ENCODE data around the gene C10orf62. TPM values are rescaled to one million over a fixed set of nuclear protein-coding genes. Genes with fewer than 3 reads are reported as not detected.

Gene C10orf62
- total RNA-seq, 3 donors from 2014 or later, result not detected

DNA sequence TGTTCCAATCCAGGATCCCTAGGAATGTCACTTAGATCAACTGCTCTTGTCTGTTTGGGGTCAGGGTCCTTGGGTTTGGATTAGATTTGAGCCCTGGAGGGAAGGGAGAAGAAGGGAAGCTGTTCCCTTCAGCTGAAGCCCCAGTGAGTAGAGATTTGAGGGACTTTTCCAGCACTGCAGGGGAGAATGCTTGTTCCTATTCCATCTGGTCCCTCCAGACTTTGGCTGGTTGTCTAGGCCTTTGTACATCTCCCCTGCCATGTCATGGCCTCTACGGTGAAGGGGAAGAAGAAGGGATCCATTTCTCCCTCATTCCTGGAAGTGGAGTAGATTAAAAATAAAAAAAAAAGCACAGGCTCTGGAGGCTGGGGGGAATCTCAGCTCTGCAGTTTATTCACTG, 11.1 kb downstream of the C10orf62 start:
- intact Hi-C loops (cut with DNase I, micrococcal nuclease), result no loop called here
- ATAC-seq (no peak), DNase-seq (no peak)
- Histone ChIP-seq H3K9me3 (no peaks in the 10 kb centered on the region), H3K36me3 (ENCODE audit: low read depth) (no peaks in the 10 kb centered on the region), H3K4me3 (no peak overlapping the region), H3K4me1 (ENCODE audit: low read depth) (no peaks in the 10 kb centered on the region)
- no peak for TF ChIP-seq CTCF (IDR thresholded peaks at IDR 0.05)

DNA sequence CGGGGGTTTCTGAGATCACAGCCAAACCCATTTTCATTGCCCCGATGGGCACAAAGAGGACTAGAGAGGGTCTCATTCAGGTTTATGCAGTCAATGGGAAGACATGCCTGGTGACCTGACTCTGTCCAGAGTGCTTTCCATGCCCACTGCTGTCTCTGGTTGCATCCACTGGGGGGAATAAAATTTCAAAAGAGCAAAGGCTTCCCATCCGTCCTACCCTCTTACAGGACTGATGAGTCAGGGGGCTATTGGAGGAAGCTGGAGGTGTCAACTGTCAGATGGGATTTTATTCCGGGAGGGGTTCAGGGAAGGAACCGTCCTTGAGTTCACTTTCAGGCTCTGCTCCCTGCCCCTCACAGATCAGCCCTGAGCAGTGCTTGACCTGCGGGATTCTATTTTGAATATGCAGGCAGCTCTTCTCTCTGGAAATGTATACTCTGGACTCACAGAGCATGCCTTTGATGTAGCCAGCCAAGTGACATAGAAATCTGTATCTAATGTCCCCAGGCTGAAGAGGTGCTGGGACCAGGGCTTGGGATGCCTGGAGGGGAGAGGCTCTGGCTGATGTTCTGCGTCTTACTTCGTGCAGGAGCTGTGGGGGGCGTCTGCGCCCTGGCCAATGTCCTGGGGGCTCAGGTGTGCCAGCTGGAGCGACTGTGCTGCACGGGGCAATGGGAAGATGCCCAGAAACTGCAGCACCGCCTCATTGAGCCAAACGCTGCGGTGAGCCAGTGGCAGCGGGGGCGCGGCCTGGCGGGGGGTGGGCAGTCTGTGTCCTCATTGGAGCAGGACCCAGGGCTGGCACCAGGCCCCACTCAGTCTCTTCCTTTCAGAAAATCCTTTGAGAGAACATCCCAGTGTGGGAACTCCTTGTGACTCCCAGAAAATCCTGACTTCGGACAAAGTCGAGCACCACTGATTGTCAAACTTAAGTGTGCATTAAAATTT, 12.0 kb downstream of the C10orf62 start:
- ATAC-seq (no peak), DNase-seq (no peak)
- no peaks in the 10 kb centered on the region for H3K4me1 ChIP-seq (ENCODE audit: low read depth)
- TF ChIP-seq CTCF (IDR thresholded peaks at IDR 0.05), result no peak
- H3K9me3 ChIP-seq, result no peaks in the 10 kb centered on the region
- H3K4me3 ChIP-seq, result no peak overlapping the region
- intact Hi-C loops (cut with DNase I, micrococcal nuclease), result no loop called here
- H3K36me3 ChIP-seq (ENCODE audit: low read depth), result no peaks in the 10 kb centered on the region

GRCh38 chr10:97607095-97607636, 17.6 kb downstream of the C10orf62 start:
- TF ChIP-seq CTCF (IDR thresholded peaks at IDR 0.05), result no peak
- Histone ChIP-seq H3K36me3 (ENCODE audit: low read depth) (no peaks in the 10 kb centered on the region), H3K4me3 (no peak overlapping the region), H3K4me1 (ENCODE audit: low read depth) (no peaks in the 10 kb centered on the region), H3K9me3 (no peaks in the 10 kb centered on the region)
- no peak for DNase-seq
- intact Hi-C loops (cut with DNase I, micrococcal nuclease), result no loop called here
- ATAC-seq, result no peak

GRCh38 chr10:97608991-97609561, 19.6 kb downstream of the C10orf62 start:
- TF ChIP-seq CTCF (IDR thresholded peaks at IDR 0.05), result no peak
- ATAC-seq (no peak), DNase-seq (no peak)
- H3K4me1 ChIP-seq (ENCODE audit: low read depth), result no peaks in the 10 kb centered on the region
- H3K9me3 ChIP-seq, result no peaks in the 10 kb centered on the region
- intact Hi-C loops (cut with DNase I, micrococcal nuclease), result no loop called here
- H3K4me3 ChIP-seq, result no peak overlapping the region
- H3K36me3 ChIP-seq (ENCODE audit: low read depth), result no peaks in the 10 kb centered on the region

DNA sequence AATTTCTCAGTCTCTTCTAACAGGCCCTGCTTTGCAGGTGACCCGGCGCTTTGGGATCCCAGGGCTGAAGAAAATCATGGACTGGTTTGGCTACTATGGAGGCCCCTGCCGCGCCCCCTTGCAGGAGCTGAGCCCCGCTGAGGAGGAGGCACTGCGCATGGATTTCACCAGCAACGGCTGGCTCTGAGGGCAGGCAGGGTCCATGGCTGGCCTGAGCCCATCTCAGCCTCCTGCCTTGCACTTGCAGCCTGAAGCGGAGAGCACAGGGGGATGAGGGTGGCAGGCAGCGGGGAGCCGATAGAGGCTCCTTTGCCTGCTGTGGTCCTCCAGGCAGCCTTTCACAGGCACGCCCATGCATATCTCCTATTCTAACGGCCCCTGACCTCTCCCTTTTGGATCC, 22.0 kb downstream of the C10orf62 start:
- ATAC-seq, result no peak
- Histone ChIP-seq H3K4me1 (ENCODE audit: low read depth) (no peaks in the 10 kb centered on the region), H3K36me3 (ENCODE audit: low read depth) (no peaks in the 10 kb centered on the region), H3K4me3 (no peak overlapping the region), H3K9me3 (no peaks in the 10 kb centered on the region)
- DNase-seq, result no peak
- TF ChIP-seq CTCF (IDR thresholded peaks at IDR 0.05), result no peak
- intact Hi-C loops (cut with DNase I, micrococcal nuclease), result no loop called here
